ENCODE measurements around the gene TMEM139. TPM values are rescaled to one million over a fixed set of nuclear protein-coding genes. Genes with fewer than 3 reads are reported as not detected.
A peak's percentile ranks its signal among the peaks of the same experiment; 100 is the strongest.

Gene TMEM139
- total RNA-seq, 1 donor from 2014 or later: 0.91 TPM

- Mint-ChIP-seq H3K27me3 (ENCODE audit: low read depth) (no peaks in the 10 kb centered on the region), H3K4me3 (no peak overlapping the region), H3K36me3 (ENCODE audit: low read depth) (peaks cover 37% of the 10 kb centered on the region), H3K27ac (ENCODE audit: unreplicated experiment) (no peak overlapping the region), H3K4me1 (peaks cover 14% of the 10 kb centered on the region), H3K9me3 (no peaks in the 10 kb centered on the region)
- no peak for TF ChIP-seq CTCF (conservative IDR thresholded peaks at IDR 0.05)
- DNase-seq (ENCODE audit: low read depth, low spot score): no peak
Observed at GRCh38 chr7:143299346-143299745, 14.6 kb downstream of the TMEM139 start.

- peak; percentile 32 for DNase-seq (ENCODE audit: low read depth, low spot score)
- peak; percentile 68 for TF ChIP-seq CTCF (conservative IDR thresholded peaks at IDR 0.05)
- H3K4me3 Mint-ChIP-seq: no peak overlapping the region
- H3K9me3 Mint-ChIP-seq: no peaks in the 10 kb centered on the region
- no peak overlapping the region for H3K27ac Mint-ChIP-seq (ENCODE audit: unreplicated experiment)
- no peaks in the 10 kb centered on the region for H3K27me3 Mint-ChIP-seq (ENCODE audit: low read depth)
- peaks cover 14% of the 10 kb centered on the region for H3K4me1 Mint-ChIP-seq
- peaks cover 35% of the 10 kb centered on the region for H3K36me3 Mint-ChIP-seq (ENCODE audit: low read depth)
Observed at GRCh38 chr7:143299840-143300239, 15.1 kb downstream of the TMEM139 start.

GRCh38 chr7:143300959-143301935 is 16.5 kb downstream of the TMEM139 start:
- Mint-ChIP-seq H3K9me3 (no peaks in the 10 kb centered on the region), H3K4me1 (peaks cover 5% of the 10 kb centered on the region), H3K36me3 (ENCODE audit: low read depth) (peaks cover 41% of the 10 kb centered on the region), H3K27ac (ENCODE audit: unreplicated experiment) (no peak overlapping the region), H3K27me3 (ENCODE audit: low read depth) (no peaks in the 10 kb centered on the region), H3K4me3 (no peak overlapping the region)
- no peak for TF ChIP-seq CTCF (conservative IDR thresholded peaks at IDR 0.05)
- no peak for DNase-seq (ENCODE audit: low read depth, low spot score)

- no peak for DNase-seq (ENCODE audit: low read depth, low spot score)
- no peak overlapping the region for H3K27ac Mint-ChIP-seq (ENCODE audit: unreplicated experiment)
- H3K27me3 Mint-ChIP-seq (ENCODE audit: low read depth): no peaks in the 10 kb centered on the region
- H3K9me3 Mint-ChIP-seq: no peaks in the 10 kb centered on the region
- H3K4me1 Mint-ChIP-seq: no peaks in the 10 kb centered on the region
- H3K36me3 Mint-ChIP-seq (ENCODE audit: low read depth): peaks cover 47% of the 10 kb centered on the region
- TF ChIP-seq CTCF (conservative IDR thresholded peaks at IDR 0.05): no peak
- no peak overlapping the region for H3K4me3 Mint-ChIP-seq
Observed at GRCh38 chr7:143303733-143304132, 19.0 kb downstream of the TMEM139 start.

GRCh38 chr7:143304938-143305337 is 20.2 kb downstream of the TMEM139 start:
- H3K27ac Mint-ChIP-seq (ENCODE audit: unreplicated experiment): no peak overlapping the region
- TF ChIP-seq CTCF (conservative IDR thresholded peaks at IDR 0.05): no peak
- DNase-seq (ENCODE audit: low read depth, low spot score): no peak
- no peaks in the 10 kb centered on the region for H3K9me3 Mint-ChIP-seq
- no peaks in the 10 kb centered on the region for H3K27me3 Mint-ChIP-seq (ENCODE audit: low read depth)
- H3K4me3 Mint-ChIP-seq: no peak overlapping the region
- no peaks in the 10 kb centered on the region for H3K4me1 Mint-ChIP-seq
- H3K36me3 Mint-ChIP-seq (ENCODE audit: low read depth): peaks cover 41% of the 10 kb centered on the region
